HG03064 (cell line): Measurements from ENCODE around the gene LAD1.

ENCODE experiments used
- ATAC-seq: cut with Tn5 transposase; IDR thresholded peaks from one replicate; pipeline ENCODE4 v1.9.1; 2021; ENCODE audit warnings: low read depth; ENCODE audit not compliant: unreplicated experiment

Gene LAD1

DNA sequence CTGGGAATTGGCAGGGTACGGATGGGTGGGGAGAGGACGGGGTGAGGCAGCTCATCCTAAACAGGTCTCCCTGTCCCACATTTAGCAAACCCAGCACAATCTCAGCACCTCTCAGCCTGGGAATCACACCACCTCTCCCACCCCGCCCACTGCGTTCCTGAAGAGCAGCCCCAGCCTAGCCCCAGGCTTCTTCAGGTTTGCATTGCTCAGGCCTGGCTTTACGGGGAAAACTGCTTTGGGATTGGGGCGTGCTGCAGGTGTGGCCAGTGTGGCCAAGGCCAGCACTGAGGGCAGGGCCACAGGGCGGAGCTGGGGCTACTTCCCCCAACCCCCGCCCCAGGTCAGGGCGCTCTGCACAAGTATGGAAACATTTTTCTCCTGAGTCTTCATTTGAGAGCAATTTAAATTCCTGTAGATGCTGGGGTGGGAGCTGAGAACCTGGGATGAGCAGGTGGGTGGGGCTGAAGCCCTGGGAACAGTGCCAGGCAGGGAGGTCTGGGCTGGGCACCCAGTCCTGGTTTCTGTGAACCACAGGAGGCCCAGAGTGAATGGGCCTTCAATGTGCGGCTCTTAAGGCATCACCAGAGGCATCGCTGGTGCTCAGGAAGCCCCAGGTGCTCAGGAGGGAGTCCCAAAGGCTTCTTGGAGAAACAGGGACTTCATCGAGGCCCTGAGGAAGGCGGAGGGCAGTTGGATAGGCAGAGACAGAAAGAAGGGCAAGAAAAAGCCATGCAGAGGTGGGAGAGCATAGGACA, 45.8 kb downstream of the LAD1 start:
- ATAC-seq, result no peak

DNA sequence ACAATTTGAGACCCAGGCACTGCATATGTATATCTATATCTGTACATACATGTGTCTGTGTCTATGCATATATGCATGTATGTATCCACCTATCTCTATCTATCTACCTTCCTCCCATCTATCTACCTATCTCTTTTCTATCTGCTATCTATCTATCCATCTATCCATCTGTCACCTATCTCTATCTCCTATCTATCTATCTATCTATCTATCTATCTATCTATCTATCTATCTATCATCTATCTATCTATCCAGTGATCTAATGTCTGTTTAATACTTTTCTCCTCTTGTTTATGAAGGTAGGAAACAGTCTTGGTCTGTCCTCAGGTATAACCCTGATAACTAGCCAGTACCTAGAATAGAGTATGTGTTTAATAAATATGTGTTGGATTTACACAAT, 47.5 kb downstream of the LAD1 start:
- ATAC-seq, result no peak

DNA sequence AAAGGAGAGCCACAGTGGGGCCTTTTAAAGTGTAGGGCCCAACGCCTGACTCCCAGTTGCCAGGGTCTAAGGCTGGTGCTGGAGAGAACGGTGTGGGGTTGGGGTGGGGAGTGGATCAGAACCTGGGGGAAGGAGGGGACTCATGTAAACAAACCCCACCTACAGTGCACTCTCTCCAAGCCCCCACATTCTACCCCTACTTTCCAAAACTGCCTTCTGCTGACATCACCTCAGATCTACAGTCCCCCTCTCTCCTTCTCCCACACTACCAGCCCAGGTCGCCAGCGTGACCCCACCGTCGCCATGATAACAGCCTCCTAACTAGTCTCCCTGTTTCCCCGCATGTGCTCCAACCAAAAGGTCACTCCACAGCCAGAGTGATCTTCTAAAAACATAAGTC, 48.2 kb downstream of the LAD1 start:
- no peak for ATAC-seq

DNA sequence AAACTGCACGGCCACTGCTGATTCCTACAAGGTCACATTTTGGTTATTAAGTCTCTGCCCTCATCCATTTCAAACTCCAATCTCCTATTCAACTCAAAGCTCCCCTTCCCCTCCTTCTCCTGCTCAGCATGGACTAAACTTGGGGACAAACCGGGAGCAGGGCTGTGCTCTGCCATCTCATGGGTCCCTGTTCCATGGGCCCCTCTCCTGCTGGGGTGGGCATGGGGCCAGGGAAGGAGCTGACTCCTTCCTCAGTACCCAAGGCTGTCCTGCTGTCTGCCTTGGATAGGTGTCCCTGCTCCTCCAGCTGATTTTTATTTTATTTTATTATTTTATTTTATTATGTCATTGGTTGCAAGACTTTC, 48.8 kb downstream of the LAD1 start:
- no peak for ATAC-seq

DNA sequence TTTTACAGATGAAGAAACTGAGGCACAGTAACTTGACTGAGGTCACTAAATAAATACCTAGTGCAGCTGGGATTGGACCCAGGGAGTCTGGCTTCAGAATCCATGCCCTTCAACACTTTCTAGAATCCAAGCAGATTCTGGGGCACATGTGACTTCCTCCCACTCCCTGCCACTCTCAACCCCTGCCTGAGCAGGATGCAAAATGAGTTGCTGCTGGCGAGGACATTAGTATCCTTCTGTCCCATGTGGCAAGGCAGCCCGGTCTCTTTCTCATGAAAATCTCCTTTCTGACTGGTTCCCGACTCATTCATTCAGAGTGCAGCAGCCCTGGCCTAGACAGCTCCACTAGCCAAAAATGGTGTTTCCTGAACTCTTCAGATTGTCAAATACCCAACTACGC, 50.0 kb downstream of the LAD1 start:
- no peak for ATAC-seq

DNA sequence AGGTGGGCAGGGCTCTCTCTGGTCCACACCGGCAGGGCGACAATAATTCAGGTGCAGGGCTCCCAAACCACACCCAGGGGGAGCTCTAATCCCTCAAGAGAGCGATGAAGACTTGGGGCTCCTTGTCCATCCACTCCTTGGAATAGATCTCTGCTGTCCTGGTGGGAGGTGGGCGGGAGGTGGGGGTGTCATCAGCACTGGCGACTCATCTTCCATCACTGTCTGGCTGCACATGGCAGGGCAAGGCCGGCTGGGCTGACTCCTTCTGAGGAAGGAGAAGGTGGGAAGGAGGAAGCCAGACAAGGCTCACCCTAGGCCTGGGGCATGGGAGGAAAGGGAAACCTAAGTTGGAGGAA, 50.9 kb downstream of the LAD1 start:
- ATAC-seq, result no peak

DNA sequence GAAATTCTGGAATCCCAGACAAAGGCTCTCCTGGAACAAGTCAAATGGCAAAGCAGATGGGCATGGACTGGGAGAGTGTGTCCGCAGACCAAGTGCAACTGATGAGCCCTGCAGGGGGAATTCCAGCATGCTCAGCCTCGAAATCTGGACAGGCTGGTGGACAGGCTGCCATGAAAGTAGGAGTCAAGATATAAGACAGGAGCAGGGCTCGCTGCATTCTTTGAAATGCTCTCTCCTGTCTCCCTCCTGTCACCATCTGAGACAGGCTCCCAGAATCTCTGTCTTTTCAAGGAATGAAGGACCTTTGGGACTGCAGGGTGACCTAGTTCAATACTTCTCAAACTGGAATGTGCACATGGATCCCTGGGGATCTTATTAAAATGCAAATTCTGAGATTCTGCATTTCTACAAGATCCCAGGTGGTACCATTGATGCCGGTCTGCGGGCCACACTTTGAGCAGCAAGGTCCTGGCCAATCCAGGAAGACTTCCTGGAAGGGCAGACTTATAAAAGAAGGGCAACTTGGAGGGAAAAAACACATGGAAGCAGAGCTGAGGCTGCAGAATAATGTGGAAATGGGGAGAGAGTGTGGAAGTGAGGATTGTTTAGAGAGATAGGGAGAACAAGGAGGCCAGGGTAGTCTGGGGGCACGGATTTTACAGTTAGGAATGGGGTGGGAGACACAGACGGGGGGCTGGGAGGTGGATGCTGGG, 51.5 kb downstream of the LAD1 start:
- no peak for ATAC-seq

DNA sequence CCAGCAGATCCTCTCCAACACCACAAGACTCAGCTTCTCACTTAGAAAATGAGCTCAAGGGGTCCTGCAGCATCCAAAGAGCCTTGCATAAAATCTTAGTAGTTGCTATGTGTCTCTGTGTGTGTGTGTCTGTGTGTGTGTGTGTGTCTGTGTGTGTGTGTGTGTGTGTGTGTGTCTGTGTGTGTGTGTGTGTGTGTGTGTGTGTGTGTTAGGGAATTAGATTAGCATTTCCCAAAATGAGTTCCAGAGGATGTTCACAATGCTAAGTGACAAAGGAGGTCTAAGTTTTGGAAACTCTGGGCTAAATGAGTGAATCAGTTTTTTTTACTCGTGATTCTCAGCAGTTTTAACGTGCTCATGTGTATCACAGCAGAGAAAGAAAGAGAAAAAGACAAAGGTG, 52.1 kb downstream of the LAD1 start:
- no peak for ATAC-seq

DNA sequence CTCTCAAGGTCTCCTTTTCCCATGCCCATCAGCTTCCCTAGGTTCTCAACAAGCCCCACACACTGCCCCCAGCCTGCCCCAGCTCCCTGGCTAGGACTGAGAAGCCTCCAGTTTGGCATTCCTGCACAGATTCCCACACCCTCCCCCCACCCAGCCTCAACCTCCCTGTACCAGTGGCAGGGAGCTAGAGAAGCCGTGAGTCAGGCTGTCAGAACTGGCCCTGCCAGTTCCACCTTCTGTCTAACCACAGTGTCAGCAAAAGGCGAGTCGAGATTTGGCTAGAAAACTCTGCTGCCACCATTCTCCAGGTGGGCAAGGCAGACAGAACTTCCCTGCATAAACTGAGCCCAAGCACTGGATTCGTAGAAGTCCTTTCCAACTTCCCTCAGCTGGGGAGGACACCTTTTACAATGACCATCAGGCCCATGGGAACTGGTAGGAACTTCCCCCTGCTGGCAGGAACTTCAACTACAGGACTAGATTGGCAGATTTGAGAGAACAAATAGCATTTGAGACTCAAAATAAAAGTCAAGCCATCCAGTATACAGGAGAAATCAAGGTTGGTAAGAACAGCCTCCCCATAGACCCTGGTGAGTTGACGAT, 52.7 kb downstream of the LAD1 start:
- ATAC-seq, result no peak

DNA sequence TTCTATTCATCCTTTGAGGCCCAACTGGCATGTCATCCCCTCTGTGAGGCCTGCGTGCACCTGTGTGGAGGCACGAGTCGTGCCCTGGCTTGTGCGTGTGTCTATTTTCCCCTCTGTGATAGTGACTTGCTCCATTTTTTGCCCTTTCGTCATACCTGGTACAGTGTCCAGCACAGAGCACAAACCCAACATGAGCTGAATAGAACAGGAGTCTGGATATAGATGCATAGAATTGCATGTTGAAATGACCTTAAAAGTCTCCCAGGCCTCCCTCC, 54.1 kb downstream of the LAD1 start:
- ATAC-seq, result no peak

DNA sequence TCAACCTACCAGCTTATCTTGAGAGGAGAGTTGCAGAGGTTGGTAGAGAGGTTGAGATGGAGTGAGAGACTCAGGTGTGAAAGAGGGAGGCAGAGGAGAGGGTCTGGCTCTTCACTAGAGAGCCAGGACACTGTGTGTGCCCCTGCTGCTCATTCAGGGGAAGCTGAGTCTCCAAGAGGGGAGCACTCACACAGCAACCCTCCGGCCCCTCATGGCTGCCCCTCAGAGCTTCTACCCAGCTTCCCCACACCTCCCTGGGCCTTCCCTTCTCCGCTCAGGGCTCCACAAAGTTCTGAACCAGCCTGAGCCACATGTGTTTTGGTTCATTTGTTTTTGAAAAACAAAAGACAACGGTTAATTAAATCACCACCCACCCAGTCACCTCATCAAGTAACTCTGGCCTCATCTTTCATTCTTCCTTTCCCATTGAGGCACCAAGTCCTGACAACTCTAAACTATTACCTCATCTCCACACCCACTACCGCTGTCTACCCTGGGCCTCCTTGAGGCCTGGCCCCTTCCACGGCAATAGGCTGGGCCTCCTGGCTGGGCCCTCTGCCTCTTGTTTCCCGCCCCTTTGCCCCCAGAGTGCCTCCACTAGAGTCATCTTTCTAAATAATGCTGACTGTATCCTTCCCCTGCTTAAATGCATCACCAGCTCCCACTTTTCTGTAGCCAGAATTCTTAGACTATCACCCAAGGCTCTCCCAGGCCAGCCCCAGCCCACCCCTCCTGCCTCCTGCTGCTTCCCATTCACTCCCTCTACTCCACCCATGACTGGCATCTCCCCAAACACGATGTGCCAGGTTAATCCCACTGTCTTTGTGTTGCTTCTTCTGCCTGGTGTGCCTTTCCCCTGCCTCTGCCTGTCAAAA, 54.7 kb downstream of the LAD1 start:
- ATAC-seq, result no peak

DNA sequence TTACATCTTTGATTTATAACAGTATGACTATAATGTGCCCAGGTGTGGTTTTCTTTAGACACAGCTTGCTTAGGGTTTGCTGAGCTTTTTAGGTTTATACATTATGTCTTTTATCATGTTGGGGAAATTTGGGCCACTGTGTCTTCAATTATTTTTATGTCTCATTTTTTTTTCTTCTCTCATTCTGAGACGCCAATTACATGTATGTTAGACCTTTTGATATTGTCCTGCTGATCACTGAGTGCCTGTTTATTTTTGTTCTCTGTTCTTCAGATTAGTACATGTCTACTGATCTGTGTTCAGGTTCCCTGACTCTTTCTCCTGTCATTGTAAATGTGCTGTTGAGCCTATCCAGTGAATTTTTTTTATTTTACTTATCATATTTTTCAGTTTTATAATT, 57.7 kb downstream of the LAD1 start:
- ATAC-seq, result no peak

DNA sequence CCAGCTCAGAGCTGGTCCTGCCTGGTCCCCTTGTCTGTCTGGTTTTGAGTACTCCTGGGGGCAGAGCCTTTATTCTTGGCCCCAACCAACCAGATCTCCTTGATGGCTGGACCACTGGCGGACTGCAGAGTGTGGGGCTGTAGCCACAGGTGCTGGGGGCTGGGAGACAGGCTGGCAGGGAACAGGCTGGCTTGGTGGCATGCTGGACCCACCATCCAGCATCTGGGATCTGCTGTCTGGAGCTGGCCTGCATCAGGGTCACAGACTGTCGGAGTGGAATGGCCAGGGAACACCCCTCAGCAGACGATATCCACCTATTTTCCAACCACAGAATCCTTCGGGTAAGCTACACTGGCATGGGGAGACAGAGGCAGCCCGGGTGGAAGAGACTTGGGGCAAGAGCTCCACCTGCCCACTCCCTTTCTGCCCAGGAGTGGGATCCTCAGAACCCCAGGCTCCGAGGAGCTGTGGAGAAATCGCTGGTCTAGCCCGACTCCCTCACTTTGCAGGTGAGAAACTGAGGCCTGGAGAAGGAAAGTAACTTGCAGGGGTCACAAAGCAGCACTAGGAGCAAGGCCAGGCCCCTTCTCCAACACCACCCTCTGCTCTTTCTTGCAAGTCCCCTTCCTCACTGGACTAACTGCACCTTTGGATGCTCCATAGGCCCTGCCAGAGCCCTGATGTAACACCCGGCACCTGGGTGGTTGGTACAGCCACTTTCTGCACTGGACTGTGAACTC, 62.2 kb downstream of the LAD1 start:
- ATAC-seq, result no peak

DNA sequence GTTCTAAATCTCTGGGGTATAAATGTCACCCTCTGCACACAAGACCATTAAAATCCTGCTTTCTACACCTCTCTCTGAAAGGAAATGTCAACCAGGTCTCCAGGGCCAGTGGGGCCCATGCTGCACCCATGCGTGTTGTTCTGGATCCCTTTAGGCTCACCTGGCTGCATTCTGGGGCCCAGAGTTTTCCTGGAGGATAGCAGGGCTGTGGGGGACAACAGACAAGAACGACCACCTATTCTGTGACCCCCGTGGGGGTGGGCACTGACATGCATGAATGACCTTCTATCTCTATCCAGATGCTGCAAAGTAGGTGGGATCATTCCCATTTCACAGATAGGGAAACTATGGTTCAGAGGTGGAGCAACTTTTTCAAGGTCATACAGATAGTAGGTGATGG, 63.2 kb downstream of the LAD1 start:
- no peak for ATAC-seq

DNA sequence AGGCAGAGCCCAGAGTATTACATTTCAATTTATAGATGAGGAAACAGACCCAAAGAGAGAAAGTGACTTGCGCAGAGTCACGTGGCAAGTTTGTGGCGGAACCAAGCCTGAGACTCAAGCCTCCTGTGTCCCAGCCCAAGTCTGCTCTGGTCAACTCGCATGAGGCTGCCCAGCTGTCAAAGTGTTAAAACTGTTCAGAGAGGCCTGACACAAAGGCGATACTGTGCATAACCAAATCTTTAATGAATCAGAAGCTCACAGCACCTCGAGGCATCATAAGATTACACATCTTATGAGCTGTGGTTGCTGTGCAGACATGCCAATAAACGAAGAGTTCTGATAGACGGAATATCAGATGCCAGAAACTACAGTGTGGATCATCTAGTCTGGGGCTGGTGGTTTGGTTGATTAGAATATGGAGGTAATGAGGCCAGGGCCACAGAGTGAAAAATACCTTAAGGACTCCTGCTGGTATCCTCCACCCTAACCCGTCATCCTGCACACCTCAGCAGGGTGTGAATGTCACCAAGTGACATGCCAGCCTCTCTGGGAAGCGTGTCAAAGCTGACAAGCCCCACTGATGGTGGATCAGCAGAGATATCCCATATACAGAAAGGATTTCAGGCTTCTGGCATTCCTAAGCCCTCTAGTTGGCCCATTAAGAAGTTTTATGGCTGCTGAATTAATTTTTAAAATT, 63.8 kb downstream of the LAD1 start:
- no peak for ATAC-seq

DNA sequence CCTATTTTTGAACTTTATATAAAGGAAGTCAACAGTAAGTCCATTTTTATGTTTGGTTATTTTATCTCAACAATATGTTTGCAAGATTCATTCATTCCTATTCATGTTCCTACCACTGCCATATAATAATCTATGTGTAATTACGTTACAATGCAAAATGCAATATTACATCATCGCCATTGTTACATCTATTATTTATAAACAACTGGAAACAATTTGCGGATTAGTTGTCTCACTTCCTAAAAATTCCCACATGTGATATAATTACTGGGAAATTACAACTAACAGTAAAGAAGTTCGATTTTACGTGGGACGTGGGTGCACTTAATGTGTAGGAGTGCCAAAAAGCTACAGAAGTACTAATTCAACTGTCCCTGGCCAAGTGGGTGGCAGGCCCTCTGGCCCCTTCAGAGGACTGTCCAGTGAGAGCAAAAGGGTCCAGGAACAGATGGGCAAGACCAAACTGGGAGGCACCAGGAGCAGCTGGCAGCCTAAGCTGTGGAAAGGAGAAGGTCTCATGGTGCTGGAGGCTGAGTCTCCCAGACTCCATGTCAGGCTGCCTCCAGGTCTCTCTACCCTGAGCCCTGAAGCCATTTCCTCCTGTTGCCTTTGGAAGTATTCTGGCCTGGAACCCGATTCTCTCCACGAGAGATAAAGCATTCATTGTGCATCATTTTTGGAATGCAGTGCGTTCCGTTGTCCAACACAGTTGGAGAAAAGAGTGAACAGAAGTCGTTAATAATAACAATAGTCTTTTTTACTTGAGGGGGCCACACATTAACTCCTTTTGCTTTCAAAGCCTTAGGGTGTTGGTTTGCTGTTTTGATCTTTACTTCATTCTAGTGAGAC, 64.6 kb downstream of the LAD1 start:
- no peak for ATAC-seq

DNA sequence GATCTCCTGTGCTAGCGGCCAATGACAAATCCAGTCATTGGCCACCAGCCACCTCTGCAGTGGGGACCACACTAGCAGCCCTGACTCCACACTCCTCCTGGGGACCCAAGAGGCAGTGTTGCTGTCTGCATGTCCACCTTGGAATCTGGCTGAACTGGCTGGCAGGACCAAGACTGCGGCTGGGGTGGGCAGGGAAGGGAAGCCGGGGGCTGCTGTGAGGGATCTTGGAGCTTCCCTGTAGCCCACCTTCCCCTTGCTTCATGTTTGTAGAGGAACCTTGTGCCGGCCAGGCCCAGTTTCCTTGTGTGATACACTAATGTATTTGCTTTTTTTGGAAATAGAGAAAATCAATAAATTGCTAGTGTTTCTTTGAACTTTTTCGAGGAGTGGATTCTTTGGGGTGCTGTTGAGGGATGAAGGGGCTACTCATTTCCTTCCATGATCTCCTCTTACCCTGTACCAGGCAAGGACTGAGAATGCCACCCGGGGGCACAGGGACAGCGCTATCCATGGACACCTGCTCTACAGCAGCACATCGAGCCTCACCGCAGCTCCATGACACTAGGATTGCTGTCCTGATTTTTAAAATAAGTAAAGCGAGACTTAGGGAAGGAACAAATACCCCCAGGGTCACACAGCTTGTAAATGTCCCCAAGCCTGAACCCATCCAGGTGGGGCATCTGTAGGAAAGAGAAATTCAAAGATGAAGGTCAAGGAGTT, 66.3 kb downstream of the LAD1 start:
- ATAC-seq, result no peak

DNA sequence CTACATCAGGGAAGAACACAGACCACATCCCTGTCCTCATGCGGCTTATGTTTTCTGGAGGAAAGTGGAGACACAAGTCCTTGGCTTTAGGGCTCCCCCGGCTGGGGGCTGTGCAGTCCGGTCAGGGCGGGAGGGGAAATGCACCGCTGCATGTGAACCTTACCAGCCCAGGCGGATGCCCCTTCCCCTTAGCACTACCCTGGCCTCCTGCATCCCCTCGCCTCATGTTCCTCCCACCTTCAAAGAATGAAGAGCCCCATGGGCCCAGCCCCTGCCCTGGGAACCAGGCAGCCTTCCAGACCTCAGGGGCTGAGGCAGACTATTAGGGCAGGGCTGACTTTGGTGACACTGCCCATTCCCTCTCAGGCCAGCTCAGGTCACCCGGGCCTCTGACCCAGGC, 67.1 kb downstream of the LAD1 start:
- ATAC-seq, result no peak

DNA sequence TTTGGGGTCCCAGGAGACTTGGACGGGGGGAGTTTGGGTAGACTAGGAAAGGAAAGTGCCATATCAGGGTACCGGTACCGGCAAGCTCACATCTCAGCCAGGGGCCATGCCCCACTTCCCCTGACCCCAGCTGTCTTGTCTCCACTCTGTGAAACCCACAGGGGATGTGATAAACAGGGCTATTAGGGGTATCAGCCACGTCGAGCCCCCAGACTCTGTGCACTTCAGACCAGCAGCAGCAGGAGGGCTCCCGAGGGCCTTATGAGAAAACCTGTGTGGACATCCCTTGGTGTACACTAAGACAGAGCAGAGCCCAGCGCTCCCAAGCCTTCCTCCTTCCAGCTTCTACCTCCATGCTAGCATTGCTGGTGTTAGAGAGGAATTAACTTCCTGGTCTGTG, 68.0 kb downstream of the LAD1 start:
- ATAC-seq, result no peak
